GM18520 (cell line): ENCODE data around the gene MSRB1.

Source experiments
- ATAC-seq: cut with Tn5 transposase; IDR thresholded peaks from one replicate; pipeline ENCODE4 v1.9.1; 2021; ENCODE audit not compliant: unreplicated experiment

Gene MSRB1

GRCh38 chr16:1918351-1919326, 24.4 kb downstream of the MSRB1 start, which contains the start of gene HS3ST6:
HS3ST6 (minus strand) TSS chr16:1918415; CDS start chr16:1918323, 92 bp downstream.
- ATAC-seq: no peak

GRCh38 chr16:1917665-1918350, 25.2 kb downstream of the MSRB1 start:
- ATAC-seq: no peak

DNA sequence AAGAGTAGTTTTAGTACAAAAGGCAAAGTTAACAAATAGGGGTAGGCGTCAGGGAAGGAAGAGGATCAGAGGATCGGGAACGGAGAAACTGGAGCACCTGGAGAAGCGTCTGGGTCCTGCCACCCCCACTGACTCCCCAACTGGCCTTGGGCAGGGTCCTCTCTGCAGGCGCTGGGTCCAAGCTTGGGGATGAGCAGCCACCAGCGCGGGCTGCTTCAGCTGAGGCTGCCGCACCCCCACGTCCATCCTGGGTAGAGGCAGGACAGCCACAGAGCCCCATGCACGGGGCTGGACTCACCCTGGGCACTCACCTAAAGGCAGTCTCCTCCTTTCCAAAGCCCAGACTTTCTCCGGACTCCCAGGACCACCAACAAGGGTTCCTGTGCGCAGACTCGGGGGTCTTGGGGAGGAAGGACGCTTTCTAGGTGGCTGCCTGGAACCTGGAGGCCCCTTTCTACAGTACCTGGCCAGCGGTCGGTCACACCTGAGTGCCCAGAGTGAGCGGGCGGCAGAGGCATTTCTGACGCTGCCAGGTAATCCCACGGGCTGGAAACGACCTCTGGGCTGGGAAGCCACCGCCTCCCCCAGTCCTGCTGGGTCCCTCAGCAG, 25.8 kb downstream of the MSRB1 start:
- ATAC-seq: no peak

GRCh38 chr16:1916640-1916990, 26.4 kb downstream of the MSRB1 start:
- ATAC-seq: no peak

DNA sequence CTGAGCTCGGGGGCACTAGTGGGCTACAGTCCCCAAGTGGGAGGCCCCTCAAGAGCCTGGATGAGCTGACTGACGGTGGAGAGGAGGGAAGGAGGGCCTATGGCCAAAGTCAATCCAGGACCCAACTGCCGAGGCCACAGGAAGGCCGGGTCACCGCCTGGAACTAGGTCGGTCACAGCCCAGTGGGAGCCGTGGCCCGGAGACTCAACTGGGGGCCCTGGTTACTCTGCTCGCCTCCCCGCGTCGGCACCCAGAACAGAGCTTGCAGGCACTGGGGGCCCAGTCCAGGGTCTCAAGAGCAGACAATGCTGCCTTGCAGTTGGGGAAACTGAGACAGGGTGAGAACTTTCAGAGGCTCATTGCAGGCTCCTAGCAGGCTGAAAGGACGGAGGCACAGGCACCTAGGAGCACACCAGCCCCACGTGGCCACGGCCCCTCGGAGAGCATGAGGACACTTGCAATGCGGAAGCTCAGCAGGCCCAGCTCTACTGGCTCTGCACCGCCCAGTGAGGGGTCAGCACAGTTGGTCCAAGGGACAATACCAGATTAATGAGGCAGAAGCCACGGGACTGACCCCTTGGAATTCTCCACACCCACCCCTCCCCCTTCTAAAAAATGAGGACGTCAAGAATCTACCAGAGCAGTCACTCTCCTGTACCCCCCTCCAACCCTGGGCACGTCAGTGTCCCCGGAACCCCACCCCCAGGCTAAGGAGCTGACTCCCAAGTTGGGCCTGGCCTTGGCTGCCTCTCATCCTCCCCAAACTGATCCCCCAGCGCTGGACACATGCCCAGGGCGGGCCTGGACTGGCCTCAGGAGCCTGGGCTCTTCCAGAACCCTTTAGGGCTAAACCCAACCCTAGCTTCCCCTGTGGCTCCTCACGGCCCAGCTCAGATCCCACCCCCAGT, 27.0 kb downstream of the MSRB1 start:
- ATAC-seq: no peak

DNA sequence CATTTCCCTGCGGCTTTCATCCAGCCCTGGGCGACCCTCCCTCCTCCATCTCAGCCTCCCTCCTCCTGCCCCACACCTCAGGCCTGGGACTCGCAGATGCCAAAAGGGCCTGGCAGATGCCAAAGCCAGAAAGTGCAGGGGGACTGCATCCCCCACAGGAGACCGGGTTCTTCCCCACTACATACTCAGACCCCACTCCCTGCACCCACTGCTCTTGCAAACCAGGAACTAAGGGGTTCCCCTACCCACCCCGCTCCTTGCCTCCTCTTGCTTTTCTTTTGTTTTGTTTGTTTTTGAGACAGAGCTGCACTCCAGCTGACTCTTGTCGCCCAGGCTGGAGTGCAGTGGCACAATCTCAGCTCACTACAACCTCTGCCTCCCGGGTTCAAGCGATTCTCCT, 28.0 kb downstream of the MSRB1 start:
- no peak for ATAC-seq

GRCh38 chr16:1914084-1914608, 28.9 kb downstream of the MSRB1 start:
- no peak for ATAC-seq

GRCh38 chr16:1913327-1914083, 29.5 kb downstream of the MSRB1 start:
- ATAC-seq: no peak

DNA sequence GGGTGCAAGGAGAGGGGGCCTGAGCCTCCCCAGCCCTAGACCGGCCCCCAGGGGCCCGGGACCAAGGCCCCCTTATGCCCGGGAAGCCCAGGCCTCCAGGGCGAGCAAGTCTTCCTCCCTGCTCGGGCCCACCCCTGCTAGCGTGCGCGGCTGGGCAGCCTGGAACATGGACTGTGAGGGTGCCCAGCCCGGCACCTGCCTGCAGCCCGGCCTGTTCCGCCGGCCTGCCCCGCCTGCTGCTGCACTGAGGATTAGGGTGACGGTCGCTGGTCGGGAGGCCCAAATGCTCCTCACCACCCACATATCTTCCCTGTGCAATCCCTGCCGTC, 30.8 kb downstream of the MSRB1 start:
- no peak for ATAC-seq

- ATAC-seq: no peak
Observed at GRCh38 chr16:1911467-1912214, 31.4 kb downstream of the MSRB1 start.

GRCh38 chr16:1909561-1910231, 33.3 kb downstream of the MSRB1 start:
- ATAC-seq: no peak

DNA sequence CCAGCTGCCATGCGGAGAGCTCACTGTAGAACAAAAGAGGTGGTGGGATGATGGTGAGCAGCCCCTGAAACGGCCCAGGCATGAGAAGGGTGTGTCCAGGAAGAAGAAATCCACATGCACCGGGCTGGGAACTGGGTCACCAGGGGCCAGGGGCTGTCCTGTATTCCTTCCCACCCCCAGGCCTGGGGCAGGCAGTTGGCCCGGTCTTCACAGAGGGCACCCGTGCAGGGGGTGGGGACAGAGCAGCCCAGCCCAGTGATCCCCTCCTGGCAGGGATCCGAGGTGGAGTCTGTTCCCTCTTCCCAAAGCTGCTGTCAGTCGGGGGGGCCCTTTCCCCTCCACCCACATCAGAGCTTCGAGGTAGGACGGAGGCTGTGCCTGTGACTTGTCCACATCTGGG, 34.0 kb downstream of the MSRB1 start:
- ATAC-seq: no peak

GRCh38 chr16:1908184-1908583, 34.8 kb downstream of the MSRB1 start:
- ATAC-seq: no peak

- ATAC-seq: no peak
Observed at GRCh38 chr16:1907226-1907860, 35.7 kb downstream of the MSRB1 start.

- ATAC-seq: no peak
Observed at GRCh38 chr16:1906846-1907165, 36.2 kb downstream of the MSRB1 start.

- no peak for ATAC-seq
Observed at GRCh38 chr16:1906055-1906845, 36.7 kb downstream of the MSRB1 start.
